CD14-positive monocyte (primary cell): ENCODE data around the gene VCL. TPM values are rescaled to one million over a fixed set of nuclear protein-coding genes. Genes with fewer than 3 reads are reported as not detected.
A peak's percentile ranks its signal among the peaks of the same experiment; 100 is the strongest.

ENCODE experiments used
- DNase-seq, 3 donors: peaks; one replicate each; pipeline ENCODE4 v3.0.0-alpha.2; 2011 to 2022
- H2AFZ ChIP-seq: 2 replicates; pipeline ENCODE4 v1.6.0; 2012; ENCODE audit warnings: mild to moderate bottlenecking, low read depth, low read length, inconsistent platforms; ENCODE audit not compliant: insufficient read depth, poor library complexity, severe bottlenecking
- H3K27ac ChIP-seq, 2 donors: 1 replicate in 1 of 2; 2 replicates in 1 of 2; pipeline ENCODE4 v1.5.1; 2012 to 2013; ENCODE audit warnings: low read length in 2 of 2, control low read depth in 1 of 2, inconsistent platforms in 1 of 2, low read depth in 1 of 2, mild to moderate bottlenecking in 1 of 2
- H3K27me3 ChIP-seq, 2 donors: one replicate each; pipeline versions ENCODE4 v1.6.0 to v1.6.1; 2011 to 2013; ENCODE audit warnings: low read length in 2 of 2; ENCODE audit not compliant: control insufficient read depth in 2 of 2, insufficient read depth in 2 of 2
- H3K36me3 ChIP-seq, 2 donors: replicated peaks in 1 of 2; 1 replicate in 1 of 2; 2 replicates in 1 of 2; pipeline versions ENCODE4 v1.5.1 to v1.6.1; 2012 to 2013; ENCODE audit warnings: low read length in 2 of 2, control low read depth in 1 of 2, inconsistent platforms in 1 of 2, mild to moderate bottlenecking in 1 of 2; ENCODE audit not compliant: insufficient read depth in 2 of 2, control insufficient read depth in 1 of 2
- H3K4me1 ChIP-seq, 2 donors: 1 replicate in 1 of 2; 2 replicates in 1 of 2; pipeline versions ENCODE4 v1.5.1 to v1.6.1; 2012 to 2013; ENCODE audit warnings: low read length in 2 of 2, control low read depth in 1 of 2, inconsistent platforms in 1 of 2, mild to moderate bottlenecking in 1 of 2, moderate library complexity in 1 of 2; ENCODE audit not compliant: insufficient read depth in 2 of 2, control insufficient read depth in 1 of 2
- H3K4me2 ChIP-seq: replicated peaks from 2 replicates; pipeline ENCODE3; 2012; ENCODE audit warnings: low read length, moderate library complexity, mild to moderate bottlenecking; ENCODE audit not compliant: poor library complexity, severe bottlenecking; ENCODE audit errors: extremely low read depth
- H3K4me3 ChIP-seq, 3 experiments: fragments of 200-600 bp in 1 of 3; sonication (generic) in 1 of 3; replicated peaks in 1 of 3; 1 replicate in 2 of 3; 2 replicates in 1 of 3; pipeline ENCODE4 v1.5.1; 2011 to 2013; ENCODE audit warnings: low read length in 3 of 3, mild to moderate bottlenecking in 3 of 3, control low read depth in 2 of 3, low read depth in 2 of 3, inconsistent platforms in 1 of 3, moderate library complexity in 1 of 3
- H3K79me2 ChIP-seq: 2 replicates; pipeline ENCODE4 v1.6.0; 2012; ENCODE audit warnings: mild to moderate bottlenecking, control low read depth, inconsistent platforms, low read length, moderate library complexity; ENCODE audit not compliant: insufficient read depth
- H3K9ac ChIP-seq: 2 replicates; pipeline ENCODE4 v1.6.0; 2017; ENCODE audit warnings: low read length, mild to moderate bottlenecking; ENCODE audit not compliant: insufficient read depth, poor library complexity, severe bottlenecking
- H3K9me3 ChIP-seq, 2 donors: replicated peaks in 1 of 2; 1 replicate in 1 of 2; 2 replicates in 1 of 2; pipeline versions ENCODE4 v1.5.1 to v1.6.1; 2012 to 2013; ENCODE audit warnings: low read length in 2 of 2, control low read depth in 1 of 2; ENCODE audit not compliant: control insufficient read depth in 1 of 2, insufficient read depth in 1 of 2
- H4K20me1 ChIP-seq: 2 replicates; pipeline ENCODE4 v1.6.0; 2012; ENCODE audit warnings: mild to moderate bottlenecking, low read length, control low read depth, moderate library complexity; ENCODE audit not compliant: insufficient read depth
- H3K27ac Mint-ChIP-seq, 7 donors: one replicate each; pipeline ENCODE4 v1.8.0; 2020; ENCODE audit warnings: mild to moderate bottlenecking in 7 of 7, mixed read lengths in 7 of 7, moderate library complexity in 6 of 7, inconsistent platforms in 2 of 7
- H3K27me3 Mint-ChIP-seq, 3 donors: one replicate each; pipeline ENCODE4 v1.8.0; 2021 to 2022; ENCODE audit warnings: low read depth in 3 of 3, mild to moderate bottlenecking in 3 of 3, mixed read lengths in 3 of 3, moderate library complexity in 3 of 3, inconsistent platforms in 1 of 3
- H3K36me3 Mint-ChIP-seq, 2 donors: one replicate each; pipeline ENCODE4 v1.8.0; 2020; ENCODE audit warnings: mixed read lengths in 2 of 2, inconsistent platforms in 1 of 2, mild to moderate bottlenecking in 1 of 2
- H3K4me1 Mint-ChIP-seq: one replicate; pipeline ENCODE4 v1.8.0; 2020; ENCODE audit warnings: mild to moderate bottlenecking, mixed read lengths
- H3K4me3 Mint-ChIP-seq, 2 donors: one replicate each; pipeline ENCODE4 v1.8.0; 2020; ENCODE audit warnings: mild to moderate bottlenecking in 2 of 2, mixed read lengths in 2 of 2, moderate library complexity in 1 of 2
- H3K9me3 Mint-ChIP-seq, 7 donors: one replicate each; pipeline ENCODE4 v1.8.0; 2020 to 2022; ENCODE audit warnings: mixed read lengths in 7 of 7, mild to moderate bottlenecking in 6 of 7, moderate library complexity in 6 of 7, inconsistent platforms in 2 of 7
- WGBS: methylation state at CpG from one replicate; pipeline ENCODE4 v1.1.5; 2013; ENCODE audit warnings: missing lambda C conversion rate; ENCODE audit not compliant: insufficient coverage; 5-methylcytosine and 5-hydroxymethylcytosine counted together
- intact Hi-C, 2 donors: fragments of 100-400 bp; cut with micrococcal nuclease; formaldehyde crosslinking; loops; one replicate each; pipeline versions ENCODE4 v1.15.0 to v1.15.1; 2023
- polyA plus RNA-seq, 3 donors: library from polyadenylated mRNA; depleted of rRNA in 1 of 3; unstranded in 2 of 3; stranded (reverse) in 1 of 3; fragments of 300-500 nt in 2 of 3; fragments of >200 nt in 1 of 3; fragmentation: Illumina TruSeq in 2 of 3; gene quantifications; 1 replicate in 2 of 3; 2 replicates in 1 of 3; pipeline ENCODE4 v1.2.3, GENCODE V29; 2012 to 2021
- TF ChIP-seq, protein P1 (sequence below): fragments of 200-600 bp; IDR thresholded peaks from one replicate; pipeline ENCODE4 v1.8.0; 2022; ENCODE audit warnings: antibody characterized with exemption, mild to moderate bottlenecking

Gene VCL
- polyA plus RNA-seq, 3 donors = 39.1 to 68.4 (median 52.8) TPM

- no peaks in the 10 kb centered on the region for H3K9me3 ChIP-seq
- H3K9ac ChIP-seq = no peak overlapping the region
- Mint-ChIP-seq H3K4me3 (no peak overlapping the region), H3K36me3 (peaks cover 0 to 3% of the 10 kb centered on the region in 2 donors), H3K9me3 (no peaks in the 10 kb centered on the region), H3K4me1 (peaks cover 25% of the 10 kb centered on the region), H3K27me3 (no peaks in the 10 kb centered on the region), H3K27ac (no peak overlapping the region)
- H3K4me1 ChIP-seq = peaks cover 14 to 24% of the 10 kb centered on the region in 2 donors
- intact Hi-C loops = no loop called here
- no peak for DNase-seq
- no peak overlapping the region for H3K27ac ChIP-seq
- no peak overlapping the region for H2AFZ ChIP-seq
- WGBS = 100% methylated on average over 1 of the region's 3 CpGs
- peaks cover 19% of the 10 kb centered on the region for H3K79me2 ChIP-seq
- H4K20me1 ChIP-seq = no peaks in the 10 kb centered on the region
- TF ChIP-seq, protein P1, sequence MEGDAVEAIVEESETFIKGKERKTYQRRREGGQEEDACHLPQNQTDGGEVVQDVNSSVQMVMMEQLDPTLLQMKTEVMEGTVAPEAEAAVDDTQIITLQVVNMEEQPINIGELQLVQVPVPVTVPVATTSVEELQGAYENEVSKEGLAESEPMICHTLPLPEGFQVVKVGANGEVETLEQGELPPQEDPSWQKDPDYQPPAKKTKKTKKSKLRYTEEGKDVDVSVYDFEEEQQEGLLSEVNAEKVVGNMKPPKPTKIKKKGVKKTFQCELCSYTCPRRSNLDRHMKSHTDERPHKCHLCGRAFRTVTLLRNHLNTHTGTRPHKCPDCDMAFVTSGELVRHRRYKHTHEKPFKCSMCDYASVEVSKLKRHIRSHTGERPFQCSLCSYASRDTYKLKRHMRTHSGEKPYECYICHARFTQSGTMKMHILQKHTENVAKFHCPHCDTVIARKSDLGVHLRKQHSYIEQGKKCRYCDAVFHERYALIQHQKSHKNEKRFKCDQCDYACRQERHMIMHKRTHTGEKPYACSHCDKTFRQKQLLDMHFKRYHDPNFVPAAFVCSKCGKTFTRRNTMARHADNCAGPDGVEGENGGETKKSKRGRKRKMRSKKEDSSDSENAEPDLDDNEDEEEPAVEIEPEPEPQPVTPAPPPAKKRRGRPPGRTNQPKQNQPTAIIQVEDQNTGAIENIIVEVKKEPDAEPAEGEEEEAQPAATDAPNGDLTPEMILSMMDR = no peak
- H3K36me3 ChIP-seq = no peaks in the 10 kb centered on the region
- no peaks in the 10 kb centered on the region for H3K27me3 ChIP-seq
- no peak overlapping the region for H3K4me2 ChIP-seq
- no peak overlapping the region for H3K4me3 ChIP-seq
These were observed 162.1 kb downstream of the VCL start for GRCh38 chr10:74160013-74160412.

- no peak overlapping the region for H3K4me3 ChIP-seq
- no peaks in the 10 kb centered on the region for H3K27me3 Mint-ChIP-seq
- H3K9ac ChIP-seq = no peak overlapping the region
- peak in 1 of 3 donors; percentile 56 for DNase-seq
- H3K9me3 Mint-ChIP-seq = no peaks in the 10 kb centered on the region
- H3K4me2 ChIP-seq = peak overlapping the region; percentile 1
- H3K4me1 ChIP-seq = peaks cover 46 to 48% of the 10 kb centered on the region in 2 donors
- peaks cover 43% of the 10 kb centered on the region for H3K4me1 Mint-ChIP-seq
- peak overlapping the region; percentile 31 to 59 for H3K27ac ChIP-seq
- H2AFZ ChIP-seq = no peak overlapping the region
- H3K79me2 ChIP-seq = peaks cover 12% of the 10 kb centered on the region
- no peaks in the 10 kb centered on the region for H3K9me3 ChIP-seq
- no peaks in the 10 kb centered on the region for H3K27me3 ChIP-seq
- intact Hi-C loops = no loop called here
- H3K36me3 Mint-ChIP-seq = peaks cover 0 to 3% of the 10 kb centered on the region in 2 donors
- no peak overlapping the region for H3K4me3 Mint-ChIP-seq
- TF ChIP-seq, protein P1 = no peak
- no peaks in the 10 kb centered on the region for H4K20me1 ChIP-seq
- no CpG with 5 or more reads among the region's 3 CpGs for WGBS
- peak overlapping the region in 5 of 7 donors; percentile 16 to 72 (median 35) for H3K27ac Mint-ChIP-seq
- H3K36me3 ChIP-seq = no peaks in the 10 kb centered on the region
These were observed 165.6 kb downstream of the VCL start for GRCh38 chr10:74163319-74164068.
